Gastrocnemius medialis (tissue), 4 donors: Measurements from ENCODE around the gene SKI.

Experiments used
- POLR2A ChIP-seq, 2 donors: fragments of 450-650 bp; IDR thresholded peaks; one replicate each; pipeline ENCODE4 v1.6.1; 2017; ENCODE audit warnings: antibody characterized with exemption in 2 of 2, mild to moderate bottlenecking in 2 of 2, moderate library complexity in 2 of 2
- TF ChIP-seq, protein P1 (sequence below), 5 experiments: fragments of 450-650 bp in 3 of 5; fragments of 200-600 bp in 2 of 5; sonication (generic) in 2 of 5; IDR thresholded peaks in 4 of 5; conservative IDR thresholded peaks in 1 of 5; 1 replicate in 4 of 5; 2 replicates in 1 of 5; pipeline ENCODE4 v1.5.1; 2016 to 2019; ENCODE audit warnings: antibody characterized with exemption in 5 of 5, mild to moderate bottlenecking in 3 of 5, moderate library complexity in 3 of 5

DNA sequence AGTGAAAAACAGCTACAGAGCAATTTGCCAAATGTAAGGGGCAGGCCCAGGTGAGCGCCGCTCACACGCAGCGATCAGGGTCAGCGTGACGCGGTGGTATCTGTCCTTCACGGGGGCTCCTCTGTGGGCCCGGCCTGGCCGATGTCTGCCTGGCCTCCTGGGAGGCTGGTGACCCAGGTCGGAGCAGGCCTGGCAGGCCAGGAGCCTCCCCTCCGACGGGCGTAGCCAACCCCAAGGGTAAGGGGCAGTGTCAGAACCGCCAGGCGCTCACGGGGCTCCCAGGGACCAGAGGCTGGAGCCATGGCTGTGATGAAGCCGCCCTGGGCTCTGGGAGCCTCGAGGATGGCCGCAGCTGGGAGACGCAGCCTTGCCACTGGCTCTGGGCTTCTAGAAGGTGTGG lies 91.2 kb downstream of the SKI start:
- TF ChIP-seq, protein P1, sequence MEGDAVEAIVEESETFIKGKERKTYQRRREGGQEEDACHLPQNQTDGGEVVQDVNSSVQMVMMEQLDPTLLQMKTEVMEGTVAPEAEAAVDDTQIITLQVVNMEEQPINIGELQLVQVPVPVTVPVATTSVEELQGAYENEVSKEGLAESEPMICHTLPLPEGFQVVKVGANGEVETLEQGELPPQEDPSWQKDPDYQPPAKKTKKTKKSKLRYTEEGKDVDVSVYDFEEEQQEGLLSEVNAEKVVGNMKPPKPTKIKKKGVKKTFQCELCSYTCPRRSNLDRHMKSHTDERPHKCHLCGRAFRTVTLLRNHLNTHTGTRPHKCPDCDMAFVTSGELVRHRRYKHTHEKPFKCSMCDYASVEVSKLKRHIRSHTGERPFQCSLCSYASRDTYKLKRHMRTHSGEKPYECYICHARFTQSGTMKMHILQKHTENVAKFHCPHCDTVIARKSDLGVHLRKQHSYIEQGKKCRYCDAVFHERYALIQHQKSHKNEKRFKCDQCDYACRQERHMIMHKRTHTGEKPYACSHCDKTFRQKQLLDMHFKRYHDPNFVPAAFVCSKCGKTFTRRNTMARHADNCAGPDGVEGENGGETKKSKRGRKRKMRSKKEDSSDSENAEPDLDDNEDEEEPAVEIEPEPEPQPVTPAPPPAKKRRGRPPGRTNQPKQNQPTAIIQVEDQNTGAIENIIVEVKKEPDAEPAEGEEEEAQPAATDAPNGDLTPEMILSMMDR (IDR thresholded peaks at IDR 0.05 in 4 of 5, conservative IDR thresholded peaks at IDR 0.05 in 1 of 5): no peak
- TF ChIP-seq POLR2A (IDR thresholded peaks at IDR 0.05): no peak
